ENCODE results near the gene SCLY.
A peak's percentile ranks its signal among the peaks of the same experiment; 100 is the strongest.
"Not testable (repeated sequence)": the region's sequence is repeated elsewhere in the genome, so short reads cannot be mapped to it uniquely, and the experiment has no call there.

SCLY gene

DNA sequence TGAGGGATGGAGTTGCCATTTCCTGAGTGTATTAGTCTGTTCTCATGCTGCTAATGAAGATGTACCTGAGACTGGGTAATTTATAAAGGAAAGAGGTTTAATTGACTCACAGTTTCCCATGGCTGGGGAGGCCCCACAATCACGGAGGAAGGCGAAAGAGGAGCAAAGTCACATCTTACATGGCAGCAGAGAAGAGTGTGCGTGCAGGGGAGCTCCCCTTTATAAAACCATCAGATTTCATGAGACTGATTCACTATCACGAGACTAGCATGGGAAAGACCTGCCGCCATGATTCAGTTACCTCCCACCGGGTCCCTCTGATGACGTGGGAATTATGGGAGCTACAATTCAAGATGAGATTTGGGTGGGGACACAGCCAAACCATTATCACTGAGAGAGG is 5.9 kb downstream of the SCLY start:
- DNase-seq; intact Hi-C loops (cut with DNase I): not testable (repeated sequence)

DNA sequence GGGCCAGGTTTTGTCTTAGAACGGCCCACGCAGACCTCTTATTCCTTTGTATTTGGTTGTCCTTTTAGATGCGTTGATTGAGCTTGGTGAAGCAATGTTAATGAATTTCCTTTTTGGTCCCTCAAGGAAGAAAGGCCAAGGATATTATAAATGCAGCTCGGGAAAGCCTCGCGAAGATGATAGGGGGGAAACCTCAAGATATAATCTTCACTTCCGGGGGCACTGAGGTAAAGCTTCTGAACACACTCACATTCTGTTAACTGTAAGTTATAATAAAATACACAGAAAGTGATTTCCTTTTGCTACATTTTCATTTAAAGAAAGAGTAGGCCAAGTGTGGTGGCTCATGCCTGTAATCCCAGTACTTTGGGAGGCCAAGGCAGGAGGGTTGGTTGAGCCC is 7.1 kb downstream of the SCLY start:
- intact Hi-C loops (cut with DNase I) = no loop called here
- DNase-seq = no peak

DNA sequence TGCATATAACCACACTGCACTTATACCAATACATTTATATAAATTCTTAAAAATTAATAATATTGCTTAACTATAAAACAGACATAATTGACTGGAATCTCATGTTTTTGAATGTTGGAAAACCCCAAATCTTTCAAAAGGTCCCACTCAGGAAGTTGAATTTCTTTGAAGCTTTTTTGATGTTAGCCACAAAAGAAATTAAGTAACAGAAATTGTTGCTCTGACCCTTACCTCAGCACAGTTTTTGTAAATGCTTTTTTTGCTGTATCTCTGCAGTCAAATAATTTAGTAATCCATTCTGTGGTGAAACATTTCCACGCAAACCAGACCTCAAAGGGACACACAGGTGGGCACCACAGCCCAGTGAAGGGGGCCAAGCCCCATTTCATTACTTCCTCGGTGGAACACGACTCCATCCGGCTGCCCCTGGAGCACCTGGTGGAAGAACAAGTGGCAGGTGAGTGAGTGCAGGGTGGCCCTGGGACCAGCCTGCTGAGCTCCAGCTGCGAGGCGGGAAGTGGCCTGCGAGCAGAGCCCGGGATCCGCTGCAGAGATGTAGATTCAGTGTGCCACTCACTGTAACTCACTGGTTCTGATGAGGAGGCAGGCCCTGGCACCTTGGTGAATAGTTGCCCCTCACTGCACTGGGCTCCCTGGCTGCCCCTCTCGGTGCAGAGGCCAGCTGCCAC is 8.4 kb downstream of the SCLY start:
- intact Hi-C loops (cut with DNase I) = no loop called here
- DNase-seq = no peak

DNA sequence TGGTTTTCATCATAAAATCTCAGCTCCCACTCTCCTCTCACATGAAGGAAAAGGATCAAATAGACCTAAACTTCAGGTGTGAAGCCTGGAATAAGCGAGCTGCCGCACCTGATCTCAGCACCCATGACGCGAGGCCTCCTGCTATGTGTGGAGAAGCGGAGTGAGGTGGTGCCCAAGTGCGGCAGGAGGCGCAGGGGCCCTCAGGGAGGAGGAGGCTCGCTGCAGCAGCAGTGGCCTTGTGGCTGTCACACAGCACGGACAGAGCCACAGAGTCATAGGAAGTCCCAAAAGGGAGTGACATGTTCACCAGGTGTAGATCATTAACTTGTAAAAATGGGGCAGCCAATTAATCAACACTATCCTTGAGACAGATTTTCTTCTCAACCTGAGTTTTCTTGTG is 9.1 kb downstream of the SCLY start:
- no peak for DNase-seq
- intact Hi-C loops (cut with DNase I) = no loop called here

DNA sequence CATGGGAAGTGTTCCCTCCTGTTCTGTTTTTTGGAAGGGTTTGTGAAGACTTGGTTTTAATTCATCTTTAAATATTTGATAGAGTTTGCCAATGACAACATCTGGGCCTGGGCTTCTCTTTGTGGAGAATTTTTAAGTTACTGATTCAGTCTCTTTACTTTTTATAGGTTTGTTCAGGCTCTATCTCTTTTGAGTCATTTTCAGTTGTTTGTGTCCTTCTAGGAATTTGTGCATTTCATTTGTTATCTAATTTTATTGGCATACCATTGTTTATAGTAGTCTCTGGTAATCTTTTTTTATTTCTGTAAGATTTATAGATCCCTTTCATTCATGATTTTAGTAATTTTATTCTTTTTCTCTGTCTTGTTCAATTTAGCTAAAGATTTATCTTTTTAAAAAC is 14.6 kb downstream of the SCLY start:
- no peak for DNase-seq
- intact Hi-C loops (cut with DNase I) = no loop called here

DNA sequence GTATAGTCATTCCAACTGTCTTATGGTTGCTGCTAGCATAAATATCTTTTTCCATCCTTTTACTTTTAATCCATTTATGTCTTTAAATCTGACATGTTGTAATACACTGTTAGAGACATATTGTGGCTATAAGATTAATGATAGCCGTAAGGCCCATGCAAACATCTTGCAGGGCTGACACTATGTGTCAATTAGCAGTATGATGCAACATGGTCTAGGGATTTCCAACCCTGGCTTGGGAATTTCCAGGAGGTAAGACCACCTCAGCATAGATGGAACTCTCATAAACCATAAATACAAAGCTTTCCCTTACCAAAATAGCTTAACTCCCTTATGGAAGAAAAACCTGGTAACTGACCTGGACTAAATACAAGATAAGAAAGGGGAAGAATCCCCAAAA is 16.5 kb downstream of the SCLY start:
- intact Hi-C loops (cut with DNase I) = no loop called here
- no peak for DNase-seq

DNA sequence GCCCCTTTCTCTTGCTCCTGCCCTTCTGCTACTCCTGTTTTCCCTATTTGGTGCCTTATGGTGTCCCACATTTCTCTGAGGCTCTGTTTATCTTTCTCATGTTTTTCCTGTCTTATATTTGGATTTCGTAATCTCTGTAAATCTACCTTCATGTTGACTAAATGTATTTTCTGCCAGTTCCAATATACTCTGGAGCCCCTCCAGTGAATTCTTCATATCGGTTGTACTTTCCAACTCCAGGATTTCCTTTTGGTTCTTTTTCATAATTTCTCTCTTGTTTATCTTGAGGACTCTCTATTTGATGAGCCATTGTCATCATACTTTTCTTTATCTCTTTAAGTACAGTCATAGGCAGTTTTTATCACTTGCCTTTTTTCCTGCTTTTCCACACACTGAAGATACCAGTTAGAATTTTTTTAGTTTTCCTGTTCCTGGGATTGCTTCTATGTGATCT is 19.1 kb downstream of the SCLY start:
- DNase-seq = no peak
- intact Hi-C loops (cut with DNase I) = no loop called here

DNA sequence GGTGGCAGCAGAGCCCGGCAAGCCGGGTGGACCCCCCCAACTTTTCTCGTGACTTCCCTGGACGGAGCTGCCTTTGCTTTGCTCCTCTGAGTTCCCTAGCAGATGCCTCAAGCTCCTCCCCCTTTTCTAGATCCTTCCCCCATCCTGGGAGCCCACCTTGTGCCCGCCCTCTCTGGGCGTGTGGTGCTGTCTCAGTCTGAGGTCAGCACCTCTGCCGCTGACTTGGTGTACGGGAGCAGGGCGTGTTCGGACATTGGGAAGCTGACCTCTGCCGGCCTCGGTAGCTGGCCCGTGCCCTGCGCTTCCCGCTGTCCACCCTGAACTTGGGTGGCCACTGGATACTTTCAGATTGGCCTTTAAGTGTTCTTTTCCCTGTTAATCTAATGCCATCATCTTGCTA is 19.7 kb downstream of the SCLY start:
- DNase-seq = no peak

DNA sequence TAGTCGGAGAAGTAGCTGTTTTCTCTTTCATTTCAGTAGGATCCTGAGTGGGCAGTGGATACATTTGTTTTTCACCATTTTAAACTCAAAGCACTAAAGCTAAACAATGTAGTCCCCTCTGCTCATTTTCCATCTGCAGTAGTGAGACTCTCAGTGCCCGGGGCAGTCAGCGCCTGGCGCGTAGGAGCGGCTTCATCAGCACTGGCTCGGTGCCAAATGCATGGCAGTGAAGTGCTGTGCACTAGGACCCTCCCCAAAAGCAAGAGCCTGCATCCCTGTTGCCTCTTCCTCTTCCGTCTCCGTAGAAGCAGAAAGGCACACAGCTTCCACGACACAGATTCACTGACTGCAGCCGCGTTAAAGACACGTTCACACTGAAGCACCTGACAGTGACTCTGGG is 20.3 kb downstream of the SCLY start:
- intact Hi-C loops (cut with DNase I) = no loop called here
- DNase-seq = peak in 2 of 10 donors; percentile 47 to 48

More for the DNA sequence above, 19.7 kb downstream of the SCLY start:
- intact Hi-C loops (cut with DNase I) = no loop called here

DNA sequence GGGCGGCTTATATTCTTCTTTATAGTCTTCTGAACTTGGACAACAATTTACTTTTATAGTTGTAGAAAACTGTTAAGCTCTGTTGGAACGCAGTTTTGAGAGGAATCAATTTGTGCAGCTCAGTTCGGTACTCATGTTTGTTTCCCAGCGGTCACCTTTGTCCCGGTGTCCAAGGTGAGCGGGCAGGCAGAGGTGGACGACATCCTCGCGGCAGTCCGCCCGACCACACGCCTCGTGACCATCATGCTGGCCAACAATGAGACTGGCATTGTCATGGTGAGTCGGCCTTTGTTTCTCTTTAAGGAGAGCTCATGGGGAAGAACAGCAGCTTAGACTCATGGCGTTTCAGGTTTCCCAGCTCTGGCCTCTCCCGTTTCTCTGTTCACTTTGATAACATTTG is 20.8 kb downstream of the SCLY start:
- intact Hi-C loops (cut with DNase I) = no loop called here
- DNase-seq = peak in 1 of 10 donors; percentile 35

DNA sequence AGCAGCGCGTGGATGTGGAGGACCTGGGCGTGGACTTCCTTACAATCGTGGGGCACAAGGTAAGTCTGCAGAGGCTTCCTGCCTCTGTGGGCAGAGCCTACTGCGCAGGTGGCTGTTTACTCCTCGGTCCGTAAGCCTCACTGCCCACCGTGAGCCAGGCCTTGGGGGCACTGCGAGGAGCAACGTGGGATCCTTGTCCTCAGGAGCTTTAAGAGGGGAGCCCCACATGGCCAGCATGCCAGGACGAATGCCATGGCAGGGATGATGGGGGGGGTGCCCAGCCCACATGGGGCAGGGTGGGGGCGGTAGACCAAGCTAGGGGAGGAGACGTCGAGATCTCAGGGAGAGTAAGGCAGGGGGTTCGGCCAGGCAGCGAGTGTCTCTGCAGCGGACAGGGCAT is 21.4 kb downstream of the SCLY start:
- intact Hi-C loops (cut with DNase I) = no loop called here
- DNase-seq = no peak

DNA sequence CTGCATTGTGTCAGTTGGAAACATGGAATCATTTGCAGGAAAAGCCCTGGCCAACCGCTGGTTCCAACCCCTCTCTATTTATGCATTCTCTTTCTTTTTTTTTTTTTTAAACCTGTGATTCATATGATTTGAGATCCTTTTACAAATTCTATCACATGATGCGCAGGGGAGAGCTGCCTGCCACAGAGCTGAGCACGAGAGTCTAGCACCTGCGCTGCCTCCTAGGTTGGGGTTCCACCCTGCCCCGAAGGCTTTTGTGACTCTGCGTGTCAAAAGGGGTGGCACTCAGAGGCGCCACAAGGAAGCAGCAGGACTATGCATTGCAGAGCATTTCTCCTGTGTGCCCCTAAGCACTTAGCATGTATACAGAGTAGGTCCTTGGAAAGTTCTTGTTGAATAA is 22.0 kb downstream of the SCLY start:
- intact Hi-C loops (cut with DNase I) = no loop called here
- no peak for DNase-seq

DNA sequence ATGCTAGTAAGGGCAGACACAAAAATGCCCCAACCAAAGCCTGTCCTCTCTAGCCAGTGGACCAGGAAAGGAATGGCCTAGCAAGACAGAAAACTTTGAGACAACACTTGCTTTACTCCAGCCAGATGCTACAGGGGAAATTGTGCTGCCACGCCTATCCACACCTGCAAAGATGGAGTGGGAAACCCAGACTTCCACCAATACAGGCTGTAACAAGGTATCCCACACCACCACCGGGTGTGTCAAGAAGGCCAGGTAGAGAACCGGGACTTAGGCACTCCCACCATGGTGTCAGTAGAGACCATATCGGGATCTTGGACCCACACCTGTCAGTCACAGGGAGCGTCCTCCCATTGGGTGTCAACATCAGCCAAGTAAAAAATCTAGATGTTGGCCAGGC is 23.1 kb downstream of the SCLY start:
- intact Hi-C loops (cut with DNase I) = no loop called here
- no peak for DNase-seq

DNA sequence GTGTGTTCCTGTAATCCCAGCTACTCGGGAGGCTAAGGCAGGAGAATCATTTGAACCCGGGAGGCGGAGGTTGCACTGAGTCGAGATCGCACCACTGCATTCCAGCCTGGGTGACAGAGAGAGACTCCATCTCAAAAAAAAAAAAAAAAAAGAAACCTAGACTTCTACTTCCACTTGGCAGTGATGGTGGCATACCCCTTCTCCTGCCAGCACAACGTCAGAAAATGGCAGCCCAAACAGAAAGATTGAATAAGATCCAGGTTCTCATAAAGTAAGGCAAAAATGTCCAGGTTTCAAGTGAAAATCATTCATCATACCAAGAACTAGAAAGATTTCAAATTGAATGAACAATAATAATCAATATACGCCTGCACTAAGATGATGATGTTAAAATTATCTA is 24.0 kb downstream of the SCLY start:
- intact Hi-C loops (cut with DNase I) = no loop called here
- DNase-seq = no peak

DNA sequence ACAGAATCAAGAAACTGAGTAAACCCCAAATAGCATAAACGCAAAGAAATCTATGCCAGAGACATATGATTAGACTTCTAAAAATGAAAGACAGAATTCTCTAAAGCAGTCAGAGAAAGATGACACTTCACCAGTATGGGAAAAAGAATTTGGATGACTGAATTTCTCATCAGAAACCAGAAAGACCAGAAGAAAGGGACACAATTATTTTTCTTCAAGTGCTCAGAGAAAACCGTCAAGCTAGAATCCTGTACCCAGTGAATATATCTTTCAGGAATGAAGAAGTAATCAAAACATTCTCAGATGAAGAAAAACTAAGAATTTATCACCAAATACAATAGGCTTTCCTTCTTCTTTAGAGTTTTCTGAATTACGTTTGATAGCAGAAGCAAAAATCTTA is 25.1 kb downstream of the SCLY start:
- intact Hi-C loops (cut with DNase I) = no loop called here
- no peak for DNase-seq

DNA sequence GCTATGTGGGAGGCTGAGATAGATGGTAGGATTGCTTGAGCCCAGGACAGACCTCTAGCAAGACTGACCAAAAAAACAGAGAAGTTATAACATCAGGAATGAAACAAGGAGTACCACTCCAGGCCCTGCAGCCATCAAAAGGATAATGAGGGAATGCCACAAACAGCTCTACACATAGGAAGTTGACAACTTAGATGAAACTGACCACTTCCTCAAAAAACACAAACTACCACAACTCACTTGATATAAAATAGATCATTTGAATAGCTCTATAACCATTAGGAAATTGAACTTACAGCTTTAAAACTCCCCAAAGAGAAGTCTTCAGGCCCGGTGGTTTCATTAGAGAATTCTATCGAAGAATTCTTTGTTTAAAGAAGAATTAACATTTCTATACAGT is 26.4 kb downstream of the SCLY start:
- DNase-seq = no peak
- intact Hi-C loops (cut with DNase I) = no loop called here

DNA sequence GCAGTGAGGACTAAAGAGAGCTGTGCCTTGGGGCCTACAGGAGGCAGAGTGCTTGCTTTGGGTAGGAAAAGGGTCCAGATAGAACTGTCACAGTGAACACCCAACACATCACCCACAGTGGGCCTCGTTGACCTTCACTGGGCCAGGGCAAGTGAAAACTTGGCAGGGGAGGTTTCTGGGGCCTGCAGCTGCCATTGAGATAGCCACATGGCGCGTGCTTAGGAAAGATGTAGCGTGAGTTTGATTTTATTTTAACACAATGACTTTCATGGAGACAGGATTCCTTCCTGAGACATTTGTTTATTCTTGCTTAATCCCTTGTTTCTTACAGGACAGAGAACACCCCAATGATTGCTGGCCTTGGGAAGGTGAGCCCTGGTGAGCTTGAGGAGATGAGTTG is 30.1 kb downstream of the SCLY start:
- no peak for DNase-seq
- intact Hi-C loops (cut with DNase I) = no loop called here

DNA sequence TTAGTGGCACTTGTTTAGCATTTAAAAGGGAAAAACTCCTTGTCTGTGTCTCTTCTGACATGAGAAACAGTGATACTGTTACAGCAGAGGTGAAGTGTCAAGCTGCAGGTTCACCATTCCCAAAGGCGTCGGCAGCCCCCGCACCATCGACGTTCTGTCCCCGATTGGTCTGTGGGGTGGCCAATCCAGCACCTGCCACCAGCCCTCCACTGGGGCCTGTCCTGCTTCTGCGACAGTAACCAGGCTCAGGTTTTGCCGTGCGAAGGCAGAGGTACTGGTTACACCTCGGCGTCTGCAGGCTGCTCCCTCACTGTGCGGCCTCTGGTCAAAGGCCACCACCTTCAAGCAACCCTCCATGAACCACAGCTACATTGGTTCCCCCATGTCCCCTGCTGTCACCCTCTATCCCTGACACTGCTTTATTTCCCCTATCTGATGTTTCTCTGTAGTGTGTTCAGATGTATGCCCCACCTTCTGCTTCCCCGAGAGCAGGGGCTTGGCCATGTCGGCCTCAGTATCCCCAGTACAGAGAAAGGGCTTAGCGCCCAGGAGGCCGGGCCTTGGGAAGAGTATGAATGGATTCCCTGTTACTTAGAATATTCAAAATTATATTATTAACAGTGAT is 30.7 kb downstream of the SCLY start:
- no peak for DNase-seq
- intact Hi-C loops (cut with DNase I) = no loop called here

DNA sequence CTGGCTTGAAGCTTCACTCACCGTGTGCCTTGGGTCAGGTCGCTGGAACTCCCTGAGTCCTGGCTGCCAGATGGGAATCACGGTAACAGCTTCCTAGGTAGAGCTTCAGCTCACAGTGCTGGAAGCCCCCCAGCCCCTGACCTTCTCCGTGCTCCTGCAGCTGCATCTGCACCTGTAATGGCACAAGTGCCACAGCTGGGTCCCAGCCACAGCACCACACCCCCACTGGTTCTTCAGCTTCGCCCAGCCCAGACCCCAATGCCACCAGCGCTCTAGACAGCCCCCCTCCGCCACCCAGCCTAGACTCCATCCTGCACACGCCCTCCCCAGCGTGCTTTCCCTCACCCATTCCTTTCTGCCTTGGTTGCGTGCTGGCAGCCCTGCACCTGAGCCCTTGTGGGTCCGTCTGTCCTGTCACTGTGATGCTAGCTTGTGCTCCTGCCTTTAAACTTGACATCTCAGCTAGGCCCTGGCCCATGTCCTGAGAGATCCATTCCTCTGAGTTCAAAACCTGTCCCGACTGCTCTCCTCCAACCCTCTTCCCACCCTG is 31.8 kb downstream of the SCLY start:
- DNase-seq = no peak
- intact Hi-C loops (cut with DNase I) = no loop called here

DNA sequence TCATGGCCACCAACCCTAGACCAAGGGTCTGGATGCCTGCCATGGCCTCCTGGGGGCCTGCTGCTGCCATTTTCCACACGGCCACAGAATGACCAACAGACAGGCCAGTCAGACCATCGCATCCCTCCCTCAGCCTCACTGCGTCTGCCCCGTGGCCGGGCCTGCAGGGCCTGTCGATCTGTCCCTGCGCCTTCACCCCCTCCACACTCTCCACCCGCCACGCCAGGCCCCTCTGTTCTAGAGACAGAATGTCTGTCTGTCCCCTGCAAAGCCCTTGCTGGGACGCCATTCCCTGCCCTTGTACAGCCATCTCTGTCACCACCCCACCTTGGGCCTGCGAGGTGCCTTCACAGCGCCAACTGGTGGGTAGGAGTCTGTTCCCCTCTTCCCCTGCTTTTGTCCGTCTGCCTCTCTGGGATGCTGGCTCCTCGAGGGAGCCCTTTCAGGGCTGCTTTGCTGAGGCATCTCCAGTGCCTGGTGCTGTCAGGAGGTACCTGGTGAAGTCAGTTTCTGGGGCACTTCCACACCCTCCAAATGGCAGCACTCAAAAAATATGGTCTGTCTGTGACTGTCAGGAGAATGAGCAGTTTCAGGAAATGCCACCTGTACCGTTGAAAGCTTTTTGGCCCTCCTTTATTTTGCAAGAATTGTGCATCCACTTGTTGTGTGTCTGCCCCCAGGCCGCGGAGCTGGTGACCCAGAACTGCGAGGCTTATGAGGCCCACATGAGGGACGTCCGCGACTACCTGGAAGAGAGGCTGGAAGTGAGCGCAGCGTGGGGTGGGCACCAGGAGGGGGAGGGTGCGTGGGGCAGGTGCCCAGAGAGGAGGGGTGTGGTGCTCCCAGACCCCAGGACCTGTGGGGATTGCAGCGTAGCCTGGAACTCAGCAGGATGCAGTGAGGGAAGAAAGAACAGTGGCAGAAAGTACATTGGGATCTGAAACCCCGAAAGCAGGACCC is 32.7 kb downstream of the SCLY start:
- peak in 3 of 10 donors; percentile 24 to 74 (median 65) for DNase-seq

DNA sequence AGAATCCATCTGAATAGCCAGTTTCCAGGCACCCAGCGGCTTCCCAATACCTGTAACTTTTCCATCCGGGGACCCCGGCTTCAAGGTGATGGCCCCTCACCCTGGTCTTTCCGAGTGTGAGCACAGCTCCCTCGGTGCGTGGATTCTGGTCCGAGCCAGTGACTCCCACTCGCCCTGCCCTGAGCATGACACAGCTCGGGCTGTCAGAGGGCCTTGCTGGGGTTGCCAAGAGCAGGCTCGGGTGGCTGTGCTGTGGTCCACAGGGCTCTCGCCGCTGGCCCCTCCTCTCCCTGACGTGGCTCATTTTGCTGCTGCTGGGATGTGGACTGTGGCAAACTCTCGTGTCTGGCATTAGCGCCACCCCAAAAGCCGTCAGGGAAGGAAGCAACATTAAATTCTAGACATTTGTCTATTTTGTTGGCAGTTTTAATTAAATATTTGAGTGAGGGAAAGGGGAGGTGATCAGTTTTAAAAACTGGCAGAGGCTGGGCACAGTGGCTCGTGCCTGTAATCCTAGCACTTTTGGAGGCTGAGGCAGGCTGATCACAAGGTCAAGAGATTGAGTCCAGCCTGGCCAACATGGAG is 33.7 kb downstream of the SCLY start:
- peak in 2 of 10 donors; percentile 55 to 58 for DNase-seq
- intact Hi-C loops (cut with DNase I) = no loop called here

More for the DNA sequence above, 32.7 kb downstream of the SCLY start:
- intact Hi-C loops (cut with DNase I) = no loop called here
